H9 (cell line): ENCODE measurements around the gene LCE3A. TPM values are rescaled to one million over a fixed set of nuclear protein-coding genes. Genes with fewer than 3 reads are reported as not detected.

Experiments
- DNase-seq: peaks from one replicate; pipeline ENCODE4 v3.0.0-alpha.2; 2017
- H2AFZ ChIP-seq: one replicate; pipeline ENCODE4 v1.6.1; 2013; ENCODE audit warnings: mild to moderate bottlenecking, low read length, control low read depth, moderate library complexity
- H2AK5ac ChIP-seq: 2 replicates; pipeline ENCODE4 v1.6.1; 2013; ENCODE audit warnings: low read length, control low read depth, mixed read lengths; ENCODE audit not compliant: insufficient read length
- H2BK120ac ChIP-seq: one replicate; pipeline ENCODE4 v1.6.1; 2013; ENCODE audit warnings: low read depth, mild to moderate bottlenecking, low read length, control low read depth, inconsistent platforms; ENCODE audit not compliant: poor library complexity, severe bottlenecking
- H2BK12ac ChIP-seq: 2 replicates; pipeline ENCODE4 v1.6.1; 2013; ENCODE audit warnings: low read length, control low read depth, mixed read lengths, low read depth; ENCODE audit not compliant: insufficient read length
- H2BK15ac ChIP-seq: 2 replicates; pipeline ENCODE4 v1.6.1; 2013; ENCODE audit warnings: low read depth, low read length, control low read depth
- H2BK20ac ChIP-seq: one replicate; pipeline ENCODE4 v1.6.1; 2013; ENCODE audit warnings: low read depth, mild to moderate bottlenecking, low read length, control low read depth, inconsistent platforms; ENCODE audit not compliant: poor library complexity, severe bottlenecking
- H2BK5ac ChIP-seq: 2 replicates; pipeline ENCODE4 v1.6.1; 2013; ENCODE audit warnings: low read length, control low read depth, mixed read lengths; ENCODE audit not compliant: insufficient read length
- H3K14ac ChIP-seq: 2 replicates; pipeline ENCODE4 v1.6.1; 2013; ENCODE audit warnings: low read length, control low read depth; ENCODE audit not compliant: insufficient read depth
- H3K18ac ChIP-seq: 2 replicates; pipeline ENCODE4 v1.6.1; 2013; ENCODE audit warnings: low read depth, mild to moderate bottlenecking, mixed read lengths, low read length, control low read depth; ENCODE audit not compliant: insufficient read length
- H3K23ac ChIP-seq: 2 replicates; pipeline ENCODE4 v1.6.1; 2013; ENCODE audit warnings: low read length, control low read depth, mixed read lengths, low read depth; ENCODE audit not compliant: insufficient read length
- H3K23me2 ChIP-seq: 2 replicates; pipeline ENCODE4 v1.6.1; 2013; ENCODE audit warnings: low read depth, mild to moderate bottlenecking, mixed read lengths, low read length, control low read depth; ENCODE audit not compliant: insufficient read length, poor library complexity, severe bottlenecking
- H3K27ac ChIP-seq: 2 replicates; pipeline ENCODE4 v1.5.1; 2013; ENCODE audit warnings: low read length, control low read depth, mixed read lengths, low read depth; ENCODE audit not compliant: insufficient read length
- H3K27me3 ChIP-seq: 2 replicates; pipeline ENCODE4 v1.6.1; 2013; ENCODE audit warnings: low read length, control low read depth, inconsistent platforms; ENCODE audit not compliant: insufficient read depth
- H3K4ac ChIP-seq: 2 replicates; pipeline ENCODE4 v1.6.1; 2013; ENCODE audit warnings: low read depth, mild to moderate bottlenecking, control low read depth, inconsistent platforms, low read length, moderate library complexity
- H3K4me1 ChIP-seq: 2 replicates; pipeline ENCODE4 v1.6.1; 2013; ENCODE audit warnings: low read length, control low read depth, inconsistent platforms; ENCODE audit not compliant: insufficient read depth
- H3K4me2 ChIP-seq: 2 replicates; pipeline ENCODE4 v1.6.1; 2013; ENCODE audit warnings: low read length, control low read depth, mixed read lengths; ENCODE audit not compliant: insufficient read length, insufficient read depth
- H3K56ac ChIP-seq: 2 replicates; pipeline ENCODE4 v1.6.1; 2013; ENCODE audit warnings: low read depth, mild to moderate bottlenecking, mixed read lengths, low read length, control low read depth; ENCODE audit not compliant: insufficient read length
- H3K79me1 ChIP-seq: 2 replicates; pipeline ENCODE4 v1.6.1; 2013; ENCODE audit warnings: low read depth, mild to moderate bottlenecking, moderate library complexity, low read length, control low read depth, inconsistent platforms; ENCODE audit not compliant: insufficient read depth, poor library complexity, severe bottlenecking
- H3K79me2 ChIP-seq: 2 replicates; pipeline ENCODE4 v1.6.1; 2013; ENCODE audit warnings: low read length, control low read depth, inconsistent platforms; ENCODE audit not compliant: insufficient read depth
- H3K9ac ChIP-seq: 2 replicates; pipeline ENCODE4 v1.6.1; 2013; ENCODE audit warnings: low read length, control low read depth, mixed read lengths; ENCODE audit not compliant: insufficient read length; ENCODE audit errors: extremely low read depth
- H3K9me3 ChIP-seq: one replicate; pipeline ENCODE4 v1.6.1; 2013; ENCODE audit warnings: low read depth, low read length, inconsistent platforms; ENCODE audit not compliant: control insufficient read depth
- H3T11ph ChIP-seq: one replicate; pipeline ENCODE4 v1.6.1; 2013; ENCODE audit warnings: mild to moderate bottlenecking, low read length, control low read depth, inconsistent platforms
- H4K20me1 ChIP-seq: one replicate; pipeline ENCODE4 v1.6.1; 2013; ENCODE audit not compliant: control insufficient read depth, insufficient read length, insufficient read depth
- H4K5ac ChIP-seq: 2 replicates; pipeline ENCODE4 v1.6.1; 2013; ENCODE audit warnings: low read depth, mild to moderate bottlenecking, mixed read lengths, low read length, control low read depth; ENCODE audit not compliant: insufficient read length
- H4K8ac ChIP-seq: replicated peaks from 2 replicates; pipeline ENCODE4 v1.6.1; 2013; ENCODE audit warnings: low read length, control low read depth, mixed read lengths, low read depth; ENCODE audit not compliant: insufficient read length
- H4K91ac ChIP-seq: 2 replicates; pipeline ENCODE4 v1.6.1; 2013; ENCODE audit warnings: low read depth, mild to moderate bottlenecking, moderate library complexity, mixed read lengths, low read length, control low read depth; ENCODE audit not compliant: insufficient read length
- H3K27ac Mint-ChIP-seq, 3 experiments: 2 replicates in 2 of 3; 3 replicates in 1 of 3; pipeline ENCODE4 v1.8.0; 2020 to 2021; ENCODE audit warnings: mixed read lengths in 3 of 3, mild to moderate bottlenecking in 1 of 3, moderate library complexity in 1 of 3
- H3K27me3 Mint-ChIP-seq: 2 replicates; pipeline ENCODE4 v1.8.0; 2021; ENCODE audit warnings: low read depth, mild to moderate bottlenecking, moderate library complexity, mixed read lengths
- H3K36me3 Mint-ChIP-seq, 3 experiments: 2 replicates in 2 of 3; 3 replicates in 1 of 3; pipeline ENCODE4 v1.8.0; 2020 to 2021; ENCODE audit warnings: low read depth in 3 of 3, mixed read lengths in 3 of 3; ENCODE audit not compliant: insufficient read depth in 1 of 3
- H3K4me1 Mint-ChIP-seq, 2 experiments: 2 replicates each; pipeline ENCODE4 v1.8.0; 2020; ENCODE audit warnings: mixed read lengths in 2 of 2
- H3K4me3 Mint-ChIP-seq, 2 experiments: 2 replicates in 1 of 2; 3 replicates in 1 of 2; pipeline ENCODE4 v1.8.0; 2020 to 2021; ENCODE audit warnings: mild to moderate bottlenecking in 2 of 2, mixed read lengths in 2 of 2, moderate library complexity in 1 of 2
- H3K9me3 Mint-ChIP-seq, 2 experiments: 2 replicates in 1 of 2; 3 replicates in 1 of 2; pipeline ENCODE4 v1.8.0; 2020; ENCODE audit warnings: mild to moderate bottlenecking in 2 of 2, mixed read lengths in 2 of 2, moderate library complexity in 1 of 2
- CTCF ChIP-seq: fragments of 200-600 bp; sonication (generic); conservative IDR thresholded peaks from 3 replicates; pipeline ENCODE4 v1.8.0; 2021; ENCODE audit warnings: antibody characterized with exemption, mild to moderate bottlenecking
- WGBS: extraction: QIAGEN DNeasy Blood & Tissue Kit; methylation state at CpG from one replicate; pipeline ENCODE4 v1.1.7; 2013; ENCODE audit warnings: missing lambda C conversion rate, low lambda C conversion rate, mixed read lengths; ENCODE audit not compliant: insufficient read length; ENCODE audit errors: extremely low coverage; 5-methylcytosine and 5-hydroxymethylcytosine counted together
- total RNA-seq: library from RNA; stranded (reverse); gene quantifications from 2 replicates; pipeline ENCODE4 v1.2.1, GENCODE V29; 2021

LCE3A gene
- total RNA-seq, 1 experiment from 2014 or later, result not detected

- Histone ChIP-seq H2BK20ac (no peak overlapping the region), H3K4me1 (no peaks in the 10 kb centered on the region), H4K91ac (no peak overlapping the region), H3K23ac (no peak overlapping the region), H3K18ac (no peak overlapping the region), H3K79me2 (no peaks in the 10 kb centered on the region), H3T11ph (no peak overlapping the region), H4K8ac (no peak overlapping the region), H3K56ac (no peak overlapping the region), H3K4me2 (no peak overlapping the region), H2BK5ac (no peak overlapping the region), H3K4ac (no peak overlapping the region), H4K5ac (no peak overlapping the region), H3K79me1 (no peaks in the 10 kb centered on the region), H3K27ac (no peak overlapping the region), H4K20me1 (no peaks in the 10 kb centered on the region), H2BK12ac (no peak overlapping the region), H2BK15ac (no peak overlapping the region), H2AFZ (no peak overlapping the region), H3K14ac (no peak overlapping the region), H3K9me3 (peaks cover 53% of the 10 kb centered on the region), H3K23me2 (no peaks in the 10 kb centered on the region), H2BK120ac (no peak overlapping the region), H3K9ac (no peak overlapping the region), H2AK5ac (no peak overlapping the region), H3K27me3 (no peaks in the 10 kb centered on the region)
- H3K36me3 Mint-ChIP-seq, result peaks cover 0 to 13% (median 4%) of the 10 kb centered on the region in 3 experiments; a peak in 5 of 7 replicates
- WGBS, result no CpG with 5 or more reads among the region's 1 CpG
- no peak overlapping the region for H3K27ac Mint-ChIP-seq
- peaks cover 79 to 90% of the 10 kb centered on the region in 2 experiments for H3K9me3 Mint-ChIP-seq
- H3K4me3 Mint-ChIP-seq, result no peak overlapping the region
- H3K4me1 Mint-ChIP-seq, result no peaks in the 10 kb centered on the region
- peaks cover 3% of the 10 kb centered on the region for H3K27me3 Mint-ChIP-seq
- TF ChIP-seq CTCF, result no peak
- DNase-seq, result no peak
Measured at GRCh38 chr1:152582647-152583046, 40.3 kb downstream of the LCE3A start.
